Measurements from ENCODE around the gene COL27A1. TPM values are rescaled to one million over a fixed set of nuclear protein-coding genes. Genes with fewer than 3 reads are reported as not detected.

Gene COL27A1
- total RNA-seq, 2 experiments from 2014 or later, result 4.0 to 4.1 TPM

DNA sequence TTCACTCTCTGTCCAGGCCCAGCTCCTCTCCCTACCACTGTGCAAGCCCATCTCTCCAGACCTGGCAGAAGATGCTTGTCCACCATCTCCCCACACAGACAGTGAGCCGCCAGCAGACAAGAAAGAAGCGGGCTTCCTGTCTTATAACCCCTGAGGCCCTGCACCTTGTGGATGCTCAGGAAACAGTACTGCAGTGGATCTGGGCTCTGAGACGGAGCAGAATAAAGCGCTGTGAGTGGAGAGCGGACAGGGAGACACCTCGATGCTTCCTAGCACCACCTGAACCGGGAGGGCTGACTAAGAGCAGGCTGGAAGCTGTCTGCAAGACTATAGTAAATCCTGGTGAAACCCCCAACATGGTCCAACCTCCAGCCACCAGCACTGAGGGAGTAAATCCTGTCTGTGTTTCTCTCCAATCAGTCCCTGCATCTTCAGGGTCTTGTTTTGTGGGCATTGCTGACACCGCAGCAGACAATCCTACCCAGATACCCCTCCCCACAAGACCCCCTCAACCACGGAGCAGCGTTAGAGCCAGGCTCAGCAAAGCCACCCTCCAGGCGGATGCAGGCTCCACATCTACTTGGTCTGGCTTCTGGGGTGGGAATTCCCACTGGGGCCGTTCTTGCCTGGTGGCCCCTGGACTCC lies 193.0 kb downstream of the COL27A1 start:
- H3K4me3 Mint-ChIP-seq, result peak overlapping the region; percentile 26

DNA sequence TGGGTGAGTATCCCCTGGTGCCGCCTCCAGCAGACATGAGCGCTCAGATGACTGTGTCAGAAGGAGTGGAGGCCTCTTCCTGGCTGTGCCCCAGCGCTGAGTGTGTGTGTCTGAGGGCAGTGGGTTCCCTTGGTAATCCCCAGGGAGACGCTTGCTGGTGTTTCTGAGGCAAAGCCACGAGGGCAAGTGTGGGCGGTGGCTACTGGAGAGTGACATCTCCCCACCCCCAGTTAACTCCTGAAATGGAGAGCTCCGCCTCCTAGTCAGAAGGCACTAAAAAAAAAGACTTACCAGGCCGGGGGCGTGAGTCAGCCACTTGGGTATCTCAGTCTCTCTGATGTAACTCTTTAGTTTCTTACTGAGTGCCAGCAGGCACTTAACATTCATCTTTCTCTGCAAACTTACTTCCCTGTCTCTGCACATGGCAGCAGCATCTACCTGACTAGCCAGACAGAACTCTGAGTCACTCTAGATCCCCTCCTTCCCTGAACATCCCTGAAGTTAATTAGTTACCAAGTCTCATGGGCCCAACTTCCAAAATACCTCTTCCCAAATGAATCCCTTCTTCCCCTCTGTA lies 193.7 kb downstream of the COL27A1 start:
- ChIA-PET CTCF (interaction anchor here (0.7 to 1.6 kb wide), 6 partner anchors 9 to 49 kb away, joined by 3 to 9 read pairs (median 3); no protein-coding TSS in a partner anchor), POLR2A (interaction anchor here (0.6 to 8.5 kb wide), 3 partner anchors 10 to 369 kb away, joined by 3 to 77 read pairs (median 7); partner anchors contain the start of gene AKNA)
- peak overlapping the region; percentile 100 for H3K27ac Mint-ChIP-seq
- H3K4me1 Mint-ChIP-seq (ENCODE audit: low read depth), result peaks cover 46% of the 10 kb centered on the region
- peaks cover 76% of the 10 kb centered on the region for H3K36me3 Mint-ChIP-seq
- intact Hi-C loops (cut with micrococcal nuclease), result loop anchor here (1.0 to 10.0 kb wide), 7 partner anchors 10 to 304 kb away; no protein-coding TSS in a partner anchor
- H3K27me3 Mint-ChIP-seq, result no peaks in the 10 kb centered on the region
- H3K4me3 Mint-ChIP-seq, result peak overlapping the region; percentile 40
- peak; percentile 97 for DNase-seq
- no peaks in the 10 kb centered on the region for H3K9me3 Mint-ChIP-seq

More for the DNA sequence above, 193.0 kb downstream of the COL27A1 start:
- peak overlapping the region; percentile 100 for H3K27ac Mint-ChIP-seq
- ChIA-PET CTCF (interaction anchor here (1.0 to 1.6 kb wide), 6 partner anchors 10 to 57 kb away, joined by 3 to 9 read pairs (median 4); no protein-coding TSS in a partner anchor), POLR2A (interaction anchor here (0.6 to 8.5 kb wide), 4 partner anchors 10 to 370 kb away, joined by 3 to 77 read pairs (median 5); partner anchors contain the start of gene AKNA)
- H3K36me3 Mint-ChIP-seq, result peaks cover 80% of the 10 kb centered on the region
- no peak for DNase-seq
- intact Hi-C loops (cut with micrococcal nuclease), result loop anchor here (10.0 kb wide), 1 partner anchor 136 kb away; no protein-coding TSS in a partner anchor
- H3K4me1 Mint-ChIP-seq (ENCODE audit: low read depth), result peaks cover 46% of the 10 kb centered on the region
- no peaks in the 10 kb centered on the region for H3K9me3 Mint-ChIP-seq
- H3K27me3 Mint-ChIP-seq, result no peaks in the 10 kb centered on the region

DNA sequence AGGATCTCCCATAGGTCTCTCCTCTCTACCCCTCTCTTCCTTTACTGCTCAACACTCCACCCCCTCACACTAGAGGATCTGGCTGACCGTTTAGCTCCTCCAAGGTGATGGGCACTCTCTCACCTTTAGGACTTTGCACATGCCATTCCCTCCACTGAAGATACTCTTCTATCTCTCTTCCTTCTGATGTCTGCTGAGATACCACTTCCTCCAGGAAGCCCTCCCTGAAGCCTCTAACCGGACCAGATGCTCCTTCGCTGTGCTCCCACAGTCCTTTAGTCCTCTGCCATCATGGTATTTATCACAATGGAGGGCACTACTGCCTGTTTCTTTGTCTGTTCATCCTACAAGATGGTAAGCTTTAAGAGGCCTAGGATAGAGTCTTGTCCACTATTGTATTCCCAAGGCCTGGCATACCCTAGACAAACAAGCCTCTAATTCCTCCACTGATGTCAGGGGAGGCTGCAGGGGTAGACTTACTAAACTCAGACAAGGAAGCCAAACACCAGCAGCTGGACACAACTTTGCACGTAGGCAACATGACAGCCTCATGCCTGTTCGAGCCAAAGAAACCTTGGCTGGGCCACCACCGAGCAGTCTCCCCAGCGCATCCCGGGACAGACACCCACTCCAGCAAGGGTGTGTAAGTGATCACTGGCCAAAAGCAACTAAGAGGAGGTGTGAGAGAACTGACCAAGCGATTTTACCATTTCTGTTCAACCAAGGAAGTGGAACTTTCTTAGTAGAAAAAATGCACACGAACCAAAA lies 194.6 kb downstream of the COL27A1 start:
- POLR2A ChIA-PET, result interaction anchor here (1.2 to 8.5 kb wide), 3 partner anchors 17 to 36 kb away, joined by 3 to 77 read pairs (median 4); partner anchors contain the start of gene AKNA
- no peak for DNase-seq
- H3K27me3 Mint-ChIP-seq, result no peaks in the 10 kb centered on the region
- intact Hi-C loops (cut with micrococcal nuclease), result loop anchor here (1.0 to 10.0 kb wide), 7 partner anchors 11 to 303 kb away; no protein-coding TSS in a partner anchor
- H3K27ac Mint-ChIP-seq, result peak overlapping the region; percentile 100
- H3K4me3 Mint-ChIP-seq, result peak overlapping the region; percentile 7
- peaks cover 48% of the 10 kb centered on the region for H3K4me1 Mint-ChIP-seq (ENCODE audit: low read depth)
- CTCF ChIA-PET, result interaction anchor here (0.7 to 1.4 kb wide), 4 partner anchors 10 to 48 kb away, joined by 3 to 6 read pairs (median 4); no protein-coding TSS in a partner anchor
- H3K9me3 Mint-ChIP-seq, result no peaks in the 10 kb centered on the region
- peaks cover 71% of the 10 kb centered on the region for H3K36me3 Mint-ChIP-seq

DNA sequence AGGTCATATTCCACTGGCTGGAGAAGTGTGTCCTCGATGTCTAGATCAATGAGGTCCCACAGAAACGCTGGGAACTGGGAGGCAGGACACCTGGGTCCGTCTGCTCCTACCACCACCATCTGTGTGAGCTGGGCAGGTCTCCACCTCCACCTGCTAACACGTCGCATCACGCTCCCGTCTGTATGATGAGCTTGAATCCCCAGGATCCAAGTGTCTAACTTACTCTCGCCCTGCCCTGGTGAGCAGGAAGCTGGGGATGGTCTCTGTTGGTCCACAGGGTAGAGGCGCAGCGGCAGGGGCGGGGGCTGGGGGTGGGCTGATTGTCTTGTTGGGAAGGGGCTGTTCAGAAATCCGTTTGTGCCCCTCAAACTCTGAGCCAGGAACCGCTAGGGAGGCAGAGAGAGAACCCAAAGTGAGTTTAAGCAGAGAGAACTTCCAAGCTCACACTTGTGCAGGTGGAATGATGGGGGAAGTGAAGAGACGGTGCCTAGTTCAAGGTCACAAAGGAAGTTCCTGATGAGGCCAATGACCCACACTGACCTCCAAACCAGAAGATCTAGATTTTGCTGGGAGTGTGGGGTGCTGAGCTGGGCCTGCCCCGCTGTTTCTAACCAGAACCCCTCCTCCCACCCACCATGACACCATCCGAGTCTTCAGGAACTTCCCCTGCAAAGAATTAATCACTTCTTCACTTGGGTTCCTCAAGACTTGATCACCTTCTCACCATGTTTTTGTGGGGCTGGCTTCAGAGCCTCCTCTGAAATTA lies 195.5 kb downstream of the COL27A1 start:
- Mint-ChIP-seq H3K36me3 (peaks cover 63% of the 10 kb centered on the region), H3K9me3 (no peaks in the 10 kb centered on the region), H3K27me3 (no peaks in the 10 kb centered on the region), H3K4me1 (ENCODE audit: low read depth) (peaks cover 48% of the 10 kb centered on the region), H3K27ac (peak overlapping the region; percentile 100), H3K4me3 (no peak overlapping the region)
- peak; percentile 54 for DNase-seq
- POLR2A ChIA-PET, result interaction anchor here (1.2 to 8.5 kb wide), 3 partner anchors 16 to 35 kb away, joined by 3 to 77 read pairs (median 4); partner anchors contain the start of gene AKNA
- intact Hi-C loops (cut with micrococcal nuclease), result no loop called here
- CTCF ChIA-PET, result interaction anchor here (1.3 to 1.4 kb wide), 2 partner anchors 34 to 47 kb away, joined by 4 to 6 read pairs; no protein-coding TSS in a partner anchor

DNA sequence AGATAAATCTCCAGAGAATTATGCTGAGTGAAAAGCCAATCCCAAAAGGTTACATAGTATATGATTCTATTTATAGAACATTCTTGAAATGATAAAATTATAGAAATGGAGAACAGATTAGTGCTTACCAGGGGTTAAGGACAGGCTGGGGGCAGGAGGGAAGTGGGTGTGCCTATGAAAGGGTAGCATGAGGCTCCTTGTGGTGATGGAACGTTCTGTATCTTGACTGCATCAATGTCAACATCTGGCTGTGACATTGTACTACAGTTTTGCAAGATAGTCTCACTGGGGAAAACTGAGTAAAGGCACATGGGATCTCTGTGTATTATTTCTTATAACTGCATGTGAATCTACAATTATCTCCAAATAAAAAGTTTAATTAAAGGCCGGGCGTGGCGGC lies 196.6 kb downstream of the COL27A1 start:
- intact Hi-C loops (cut with micrococcal nuclease), result no loop called here
- H3K4me3 Mint-ChIP-seq, result no peak overlapping the region
- DNase-seq, result no peak
- peaks cover 59% of the 10 kb centered on the region for H3K36me3 Mint-ChIP-seq
- H3K27me3 Mint-ChIP-seq, result no peaks in the 10 kb centered on the region
- POLR2A ChIA-PET, result interaction anchor here (0.6 to 8.5 kb wide), 2 partner anchors 15 to 34 kb away, joined by 3 to 77 read pairs; partner anchors contain the start of gene AKNA
- peak overlapping the region; percentile 51 for H3K27ac Mint-ChIP-seq
- CTCF ChIA-PET, result interaction anchor here (0.7 kb wide), 1 partner anchor 155 kb away, joined by 3 read pairs; no protein-coding TSS in a partner anchor
- peaks cover 48% of the 10 kb centered on the region for H3K4me1 Mint-ChIP-seq (ENCODE audit: low read depth)
- H3K9me3 Mint-ChIP-seq, result no peaks in the 10 kb centered on the region

DNA sequence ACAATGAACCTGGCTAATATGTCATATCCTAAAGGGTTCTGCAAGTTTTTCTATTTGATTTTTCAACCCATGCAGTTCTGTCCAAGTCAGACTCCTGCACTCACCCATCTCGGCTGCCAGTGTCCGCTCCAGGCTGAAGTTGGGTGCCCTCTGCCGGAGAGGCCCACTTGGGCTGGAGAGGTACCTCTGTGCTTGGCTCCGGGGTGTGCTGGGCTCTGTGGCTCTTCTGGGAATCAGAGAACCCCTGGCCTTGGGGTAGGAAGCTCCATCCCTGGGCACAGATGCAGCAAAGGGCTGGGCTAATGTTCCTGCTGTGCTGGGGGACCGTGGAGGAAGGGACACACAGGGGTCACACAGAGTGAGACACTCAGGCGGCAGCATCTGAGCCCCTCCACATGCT lies 200.5 kb downstream of the COL27A1 start:
- Mint-ChIP-seq H3K36me3 (peaks cover 51% of the 10 kb centered on the region), H3K9me3 (no peaks in the 10 kb centered on the region), H3K27ac (no peak overlapping the region), H3K4me1 (ENCODE audit: low read depth) (peaks cover 35% of the 10 kb centered on the region), H3K4me3 (no peak overlapping the region), H3K27me3 (no peaks in the 10 kb centered on the region)
- ChIA-PET CTCF (no interaction called here), POLR2A (interaction anchor here (1.1 to 8.5 kb wide), 2 partner anchors 9 to 30 kb away, joined by 5 to 77 read pairs; partner anchors contain the start of gene AKNA)
- intact Hi-C loops (cut with micrococcal nuclease), result no loop called here
- no peak for DNase-seq

DNA sequence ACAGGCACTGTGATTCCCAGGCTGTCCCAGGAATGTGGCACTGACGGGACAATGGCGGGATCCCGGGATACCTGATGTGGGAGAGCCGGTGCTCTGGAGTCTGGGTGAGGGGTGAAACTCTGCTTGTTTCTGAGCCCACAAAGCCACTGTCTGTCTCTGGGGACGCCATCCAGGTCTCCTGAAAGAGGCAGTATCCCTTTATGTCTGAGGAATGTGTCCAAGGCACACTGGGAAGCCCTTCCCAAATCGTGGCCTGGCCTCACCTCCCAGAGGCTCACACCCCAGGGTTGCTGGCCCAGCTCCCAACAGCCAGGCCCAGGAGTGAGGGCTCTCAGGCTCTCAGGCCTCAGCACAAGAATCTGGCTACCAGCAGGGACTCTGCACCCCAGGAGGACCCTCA lies 201.5 kb downstream of the COL27A1 start:
- CTCF ChIA-PET, result no interaction called here
- Mint-ChIP-seq H3K36me3 (peaks cover 56% of the 10 kb centered on the region), H3K27ac (peak overlapping the region; percentile 39), H3K4me3 (no peak overlapping the region), H3K9me3 (no peaks in the 10 kb centered on the region), H3K27me3 (no peaks in the 10 kb centered on the region), H3K4me1 (ENCODE audit: low read depth) (peaks cover 37% of the 10 kb centered on the region)
- no peak for DNase-seq
- POLR2A ChIA-PET, result interaction anchor here (8.5 kb wide), 1 partner anchor 29 kb away, joined by 77 read pairs; the partner anchor contains the start of gene AKNA
- intact Hi-C loops (cut with micrococcal nuclease), result no loop called here

DNA sequence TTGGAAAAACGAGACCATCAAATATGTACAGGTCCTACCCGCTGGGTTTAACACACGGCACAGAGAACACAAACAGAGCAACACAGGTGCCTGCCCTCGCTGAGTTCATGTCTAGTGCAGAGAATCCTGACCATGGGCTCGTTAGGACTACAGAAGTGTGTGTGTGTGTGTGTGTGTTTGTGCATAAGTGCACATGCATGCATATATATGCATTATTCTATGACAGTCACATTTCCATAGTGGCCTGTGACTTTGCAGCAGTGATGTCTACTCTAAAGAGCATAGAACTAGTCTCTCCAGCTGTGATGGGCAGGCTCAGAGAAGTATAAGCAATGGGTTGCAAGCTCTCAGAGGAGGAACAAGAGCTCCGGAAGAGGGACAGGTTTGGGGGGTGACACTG lies 202.0 kb downstream of the COL27A1 start:
- POLR2A ChIA-PET, result no interaction called here
- Mint-ChIP-seq H3K36me3 (peaks cover 57% of the 10 kb centered on the region), H3K9me3 (no peaks in the 10 kb centered on the region), H3K27ac (peak overlapping the region; percentile 70), H3K4me3 (no peak overlapping the region), H3K4me1 (ENCODE audit: low read depth) (peaks cover 33% of the 10 kb centered on the region), H3K27me3 (no peaks in the 10 kb centered on the region)
- CTCF ChIA-PET, result no interaction called here
- intact Hi-C loops (cut with micrococcal nuclease), result no loop called here
- DNase-seq, result no peak

DNA sequence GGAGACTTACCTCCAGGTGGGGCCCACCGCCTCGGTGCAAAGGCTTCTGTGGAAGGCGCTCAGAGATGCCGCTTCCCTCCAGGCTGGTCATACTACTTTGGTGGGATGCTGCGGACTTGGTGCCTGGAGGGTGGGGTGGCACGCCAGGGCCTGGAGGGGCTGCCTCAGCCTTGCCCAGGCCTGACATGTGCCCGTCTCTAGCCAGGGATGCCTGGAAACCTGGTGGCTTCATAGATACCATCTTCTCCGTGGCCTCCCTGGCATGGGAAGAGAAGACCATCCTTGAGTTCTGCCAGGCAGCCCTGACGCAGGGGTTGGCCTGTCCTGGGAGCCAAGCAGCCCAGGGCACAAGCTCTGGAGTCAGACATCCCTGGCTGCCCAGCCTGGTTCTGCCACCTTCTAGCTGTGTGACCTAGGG lies 202.6 kb downstream of the COL27A1 start:
- no peak for DNase-seq
- CTCF ChIA-PET, result no interaction called here
- Mint-ChIP-seq H3K9me3 (no peaks in the 10 kb centered on the region), H3K27ac (peak overlapping the region; percentile 72), H3K4me1 (ENCODE audit: low read depth) (peaks cover 32% of the 10 kb centered on the region), H3K27me3 (no peaks in the 10 kb centered on the region), H3K36me3 (peaks cover 56% of the 10 kb centered on the region), H3K4me3 (no peak overlapping the region)
- intact Hi-C loops (cut with micrococcal nuclease), result no loop called here
- POLR2A ChIA-PET, result interaction anchor here (0.6 kb wide), 1 partner anchor 24 kb away, joined by 3 read pairs; no protein-coding TSS in a partner anchor

DNA sequence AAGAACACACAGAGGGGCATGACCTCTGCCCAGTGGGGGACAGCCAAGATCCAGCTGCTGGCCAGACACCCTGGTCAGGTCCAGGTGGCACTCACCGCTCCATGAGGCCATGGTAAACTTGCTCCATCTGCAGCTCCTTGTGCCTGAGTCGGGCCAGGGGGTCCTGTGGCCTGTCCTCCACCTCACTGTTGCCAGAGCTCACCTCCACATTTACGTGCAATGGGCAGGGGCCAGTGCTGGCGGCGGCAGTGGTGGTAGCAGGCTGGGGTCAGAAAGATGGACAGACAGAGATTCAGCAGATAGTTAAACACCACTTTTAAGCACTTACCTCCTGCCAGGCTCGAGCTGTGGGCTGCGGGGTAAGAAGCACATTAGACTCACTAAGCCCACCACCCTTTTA lies 204.5 kb downstream of the COL27A1 start:
- peaks cover 70% of the 10 kb centered on the region for H3K36me3 Mint-ChIP-seq
- peak overlapping the region; percentile 90 for H3K27ac Mint-ChIP-seq
- POLR2A ChIA-PET, result no interaction called here
- intact Hi-C loops (cut with micrococcal nuclease), result no loop called here
- H3K9me3 Mint-ChIP-seq, result no peaks in the 10 kb centered on the region
- H3K4me1 Mint-ChIP-seq (ENCODE audit: low read depth), result peaks cover 48% of the 10 kb centered on the region
- no peak overlapping the region for H3K4me3 Mint-ChIP-seq
- CTCF ChIA-PET, result no interaction called here
- no peaks in the 10 kb centered on the region for H3K27me3 Mint-ChIP-seq
- no peak for DNase-seq

DNA sequence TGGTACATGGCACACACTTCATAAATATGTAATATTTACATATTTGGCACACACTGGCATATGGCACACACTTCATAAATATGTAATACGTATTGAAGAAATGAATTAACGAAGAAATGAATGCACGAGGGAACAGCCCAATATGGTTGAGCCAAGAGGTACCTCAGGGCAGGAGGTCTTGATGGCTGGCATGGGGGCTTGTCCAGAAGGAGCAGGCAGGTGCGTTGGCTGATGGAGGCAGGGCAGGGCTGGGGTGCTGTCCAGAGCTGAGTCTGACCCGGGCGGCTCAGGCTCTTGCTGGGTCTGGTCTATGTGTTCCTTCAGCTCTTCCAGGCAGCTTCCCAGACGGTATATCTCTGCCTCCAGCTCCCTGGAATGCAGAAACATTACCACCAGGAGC lies 206.2 kb downstream of the COL27A1 start:
- DNase-seq, result no peak
- peak overlapping the region; percentile 90 for H3K27ac Mint-ChIP-seq
- H3K4me1 Mint-ChIP-seq (ENCODE audit: low read depth), result peaks cover 64% of the 10 kb centered on the region
- no peak overlapping the region for H3K4me3 Mint-ChIP-seq
- H3K9me3 Mint-ChIP-seq, result no peaks in the 10 kb centered on the region
- ChIA-PET CTCF (interaction anchor here (9.5 kb wide), 1 partner anchor 23 kb away, joined by 78 read pairs; the partner anchor contains the start of gene AKNA), POLR2A (no interaction called here)
- no peaks in the 10 kb centered on the region for H3K27me3 Mint-ChIP-seq
- H3K36me3 Mint-ChIP-seq, result peaks cover 74% of the 10 kb centered on the region
- intact Hi-C loops (cut with micrococcal nuclease), result no loop called here

Data from activated CD4-positive, alpha-beta memory T cell treated with anti-CD3 and anti-CD28 coated beads for 36 hours (primary cell).